ENCODE data around the gene LIMA1.
A peak's percentile ranks its signal among the peaks of the same experiment; 100 is the strongest.
"Not testable (repeated sequence)": the region's sequence is repeated elsewhere in the genome, so short reads cannot be mapped to it uniquely, and the experiment has no call there.

The LIMA1 gene

DNA sequence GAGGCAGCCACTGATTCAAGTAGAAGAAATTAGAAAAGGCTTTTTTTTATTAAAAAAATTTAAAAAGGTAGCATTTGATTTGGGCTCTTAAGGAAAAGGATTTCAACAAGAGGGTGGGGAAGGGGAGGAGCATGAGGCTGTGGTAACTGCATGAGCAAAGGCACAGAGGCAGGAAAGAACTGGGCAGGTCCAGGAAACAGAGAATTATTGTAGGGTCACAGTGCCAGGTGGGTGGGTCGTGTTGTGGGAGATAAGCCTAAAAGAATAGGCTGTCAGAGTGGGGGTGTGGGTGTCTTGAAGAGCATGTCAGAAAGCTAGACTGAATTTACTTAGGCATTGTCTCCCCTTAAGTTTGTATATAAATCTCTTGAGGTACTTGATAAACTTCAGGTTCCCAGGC is 7.8 kb downstream of the LIMA1 start:
- Histone ChIP-seq H3K4me1 (ENCODE audit: insufficient read depth, low read length) (no peaks in the 10 kb centered on the region), H2AFZ (ENCODE audit: low read depth, low read length) (no peak overlapping the region), H3K4me2 (ENCODE audit: insufficient read depth, low read length) (no peak overlapping the region), H3K27ac (ENCODE audit: low read length) (no peak overlapping the region), H3K79me2 (ENCODE audit: insufficient read depth, low read length) (no peaks in the 10 kb centered on the region), H3K27me3 (ENCODE audit: insufficient read depth, low read length, poor library complexity) (no peaks in the 10 kb centered on the region), H3K9me3 (ENCODE audit: insufficient read depth, low read length, severe bottlenecking) (no peaks in the 10 kb centered on the region), H4K20me1 (ENCODE audit: insufficient read depth, low read length) (no peaks in the 10 kb centered on the region), H3K4me3 (ENCODE audit: low read depth in 1 of 2, low read length in 2 of 2) (no peak overlapping the region), H3K36me3 (ENCODE audit: insufficient read depth, low read length) (no peaks in the 10 kb centered on the region), H3K9ac (ENCODE audit: low read depth, low read length) (no peak overlapping the region)
- peak; percentile 24 for DNase-seq
- peak; percentile 66; the same call in 1 of the 3 replicates for ATAC-seq (ENCODE audit: insufficient read depth, low read depth)
- no peak for TF ChIP-seq EZH2 (IDR thresholded peaks at IDR 0.05; ENCODE audit: borderline replicate concordance, low read depth, low read length, severe bottlenecking)
- TF ChIP-seq, protein P1, sequence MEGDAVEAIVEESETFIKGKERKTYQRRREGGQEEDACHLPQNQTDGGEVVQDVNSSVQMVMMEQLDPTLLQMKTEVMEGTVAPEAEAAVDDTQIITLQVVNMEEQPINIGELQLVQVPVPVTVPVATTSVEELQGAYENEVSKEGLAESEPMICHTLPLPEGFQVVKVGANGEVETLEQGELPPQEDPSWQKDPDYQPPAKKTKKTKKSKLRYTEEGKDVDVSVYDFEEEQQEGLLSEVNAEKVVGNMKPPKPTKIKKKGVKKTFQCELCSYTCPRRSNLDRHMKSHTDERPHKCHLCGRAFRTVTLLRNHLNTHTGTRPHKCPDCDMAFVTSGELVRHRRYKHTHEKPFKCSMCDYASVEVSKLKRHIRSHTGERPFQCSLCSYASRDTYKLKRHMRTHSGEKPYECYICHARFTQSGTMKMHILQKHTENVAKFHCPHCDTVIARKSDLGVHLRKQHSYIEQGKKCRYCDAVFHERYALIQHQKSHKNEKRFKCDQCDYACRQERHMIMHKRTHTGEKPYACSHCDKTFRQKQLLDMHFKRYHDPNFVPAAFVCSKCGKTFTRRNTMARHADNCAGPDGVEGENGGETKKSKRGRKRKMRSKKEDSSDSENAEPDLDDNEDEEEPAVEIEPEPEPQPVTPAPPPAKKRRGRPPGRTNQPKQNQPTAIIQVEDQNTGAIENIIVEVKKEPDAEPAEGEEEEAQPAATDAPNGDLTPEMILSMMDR (IDR thresholded peaks at IDR 0.05; ENCODE audit: borderline replicate concordance, extremely low read depth, low read length, poor library complexity, severe bottlenecking): no peak

DNA sequence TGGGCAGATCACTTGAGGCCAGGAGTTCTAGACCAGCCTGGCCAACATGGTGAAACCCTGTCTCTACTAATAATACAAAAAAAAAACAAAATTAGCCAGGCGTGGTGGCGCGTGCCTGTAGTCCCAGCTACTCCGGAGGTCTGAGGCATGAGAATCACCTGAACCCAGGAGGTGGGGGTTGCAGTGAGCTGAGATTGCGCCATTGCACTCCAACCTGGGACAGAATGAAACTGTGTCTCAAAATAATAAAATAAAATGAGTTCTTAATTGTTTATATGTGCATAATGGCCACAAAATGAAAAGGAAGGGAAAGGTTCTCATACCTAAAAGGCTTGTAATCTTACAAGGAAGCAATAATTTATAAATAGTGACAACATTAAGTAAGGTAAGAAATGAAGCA is 8.2 kb downstream of the LIMA1 start:
- not testable (repeated sequence) for DNase-seq; H3K27ac ChIP-seq (ENCODE audit: low read length); H3K4me3 ChIP-seq (ENCODE audit: low read depth in 1 of 2, low read length in 2 of 2); H4K20me1 ChIP-seq (ENCODE audit: insufficient read depth, low read length); H3K9me3 ChIP-seq (ENCODE audit: insufficient read depth, low read length, severe bottlenecking); H3K4me2 ChIP-seq (ENCODE audit: insufficient read depth, low read length); H3K36me3 ChIP-seq (ENCODE audit: insufficient read depth, low read length); H2AFZ ChIP-seq (ENCODE audit: low read depth, low read length); H3K27me3 ChIP-seq (ENCODE audit: insufficient read depth, low read length, poor library complexity); ATAC-seq (ENCODE audit: insufficient read depth, low read depth); H3K4me1 ChIP-seq (ENCODE audit: insufficient read depth, low read length); H3K9ac ChIP-seq (ENCODE audit: low read depth, low read length); H3K79me2 ChIP-seq (ENCODE audit: insufficient read depth, low read length)

DNA sequence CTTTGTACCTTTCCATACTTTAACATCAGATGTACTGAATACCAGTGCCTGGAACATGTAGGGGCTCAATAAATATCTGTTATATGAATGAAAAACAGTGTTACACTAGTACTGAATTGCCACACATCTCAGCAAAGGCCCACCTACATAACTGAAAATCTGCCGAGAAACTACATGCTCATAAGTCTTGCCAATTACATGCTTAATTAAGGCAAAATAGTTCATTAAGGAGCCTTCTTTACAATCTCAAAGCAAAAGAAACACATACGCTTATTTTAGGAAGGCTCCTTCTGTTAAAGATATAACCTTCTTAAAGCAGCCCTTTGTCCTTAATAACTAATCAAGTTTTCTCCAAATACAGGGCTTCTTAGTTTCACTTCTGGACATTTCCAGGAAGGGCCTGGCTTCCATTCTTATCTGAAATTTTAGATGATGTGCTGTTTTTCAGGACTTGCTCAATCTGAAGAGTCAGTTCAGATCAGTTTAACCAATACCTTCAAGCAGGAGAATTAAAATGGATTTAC is 11.5 kb downstream of the LIMA1 start:
- no peak for TF ChIP-seq EZH2 (IDR thresholded peaks at IDR 0.05; ENCODE audit: borderline replicate concordance, low read depth, low read length, severe bottlenecking)
- TF ChIP-seq, protein P1 (IDR thresholded peaks at IDR 0.05; ENCODE audit: borderline replicate concordance, extremely low read depth, low read length, poor library complexity, severe bottlenecking): no peak
- Histone ChIP-seq H3K79me2 (ENCODE audit: insufficient read depth, low read length) (no peaks in the 10 kb centered on the region), H3K9ac (ENCODE audit: low read depth, low read length) (no peak overlapping the region), H3K36me3 (ENCODE audit: insufficient read depth, low read length) (no peaks in the 10 kb centered on the region), H3K4me3 (ENCODE audit: low read depth in 1 of 2, low read length in 2 of 2) (no peak overlapping the region), H3K4me1 (ENCODE audit: insufficient read depth, low read length) (no peaks in the 10 kb centered on the region), H4K20me1 (ENCODE audit: insufficient read depth, low read length) (no peaks in the 10 kb centered on the region), H2AFZ (ENCODE audit: low read depth, low read length) (no peak overlapping the region), H3K27me3 (ENCODE audit: insufficient read depth, low read length, poor library complexity) (no peaks in the 10 kb centered on the region), H3K9me3 (ENCODE audit: insufficient read depth, low read length, severe bottlenecking) (no peaks in the 10 kb centered on the region), H3K27ac (ENCODE audit: low read length) (no peak overlapping the region), H3K4me2 (ENCODE audit: insufficient read depth, low read length) (no peak overlapping the region)
- DNase-seq (no peak), ATAC-seq (ENCODE audit: insufficient read depth, low read depth) (no peak)

DNA sequence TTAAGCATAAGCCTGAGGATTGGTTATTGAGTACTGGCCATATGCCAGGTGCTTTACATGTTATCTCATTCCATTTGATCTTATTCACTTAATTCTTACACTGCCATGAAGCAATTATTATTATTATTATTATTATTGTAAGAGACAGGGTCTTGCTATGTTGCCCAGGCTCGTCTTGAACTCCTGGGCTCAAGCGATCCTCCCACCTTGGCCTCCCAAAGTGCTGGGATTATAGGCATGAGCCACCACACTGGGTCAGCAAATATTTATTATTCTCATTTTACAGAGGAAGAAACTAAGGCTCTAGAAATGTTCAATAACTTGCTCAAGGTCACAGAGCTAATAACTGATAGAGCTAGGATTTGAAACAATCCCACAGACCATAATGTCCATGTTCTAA is 14.8 kb downstream of the LIMA1 start:
- TF ChIP-seq, protein P1 (IDR thresholded peaks at IDR 0.05; ENCODE audit: borderline replicate concordance, extremely low read depth, low read length, poor library complexity, severe bottlenecking): no peak
- no peak for TF ChIP-seq EZH2 (IDR thresholded peaks at IDR 0.05; ENCODE audit: borderline replicate concordance, low read depth, low read length, severe bottlenecking)
- Histone ChIP-seq H3K36me3 (ENCODE audit: insufficient read depth, low read length) (no peaks in the 10 kb centered on the region), H3K4me1 (ENCODE audit: insufficient read depth, low read length) (no peaks in the 10 kb centered on the region), H3K27me3 (ENCODE audit: insufficient read depth, low read length, poor library complexity) (no peaks in the 10 kb centered on the region), H4K20me1 (ENCODE audit: insufficient read depth, low read length) (no peaks in the 10 kb centered on the region), H3K9ac (ENCODE audit: low read depth, low read length) (no peak overlapping the region), H3K79me2 (ENCODE audit: insufficient read depth, low read length) (no peaks in the 10 kb centered on the region), H2AFZ (ENCODE audit: low read depth, low read length) (no peak overlapping the region), H3K9me3 (ENCODE audit: insufficient read depth, low read length, severe bottlenecking) (no peaks in the 10 kb centered on the region), H3K27ac (ENCODE audit: low read length) (no peak overlapping the region), H3K4me2 (ENCODE audit: insufficient read depth, low read length) (no peak overlapping the region), H3K4me3 (ENCODE audit: low read depth in 1 of 2, low read length in 2 of 2) (no peak overlapping the region)
- DNase-seq (no peak), ATAC-seq (ENCODE audit: insufficient read depth, low read depth) (no peak)

All from DND-41 (cell line).